OCI-LY3 (cell line): Measurements from ENCODE around the gene SRRM5.

Source experiments
- H2AFZ ChIP-seq: fragments of 200-600, 300-600 bp; shearing (Covaris generic); 2 replicates; pipeline ENCODE4 v1.6.0; 2014; ENCODE audit warnings: antibody characterized with exemption, low read depth, low read length
- H3K27ac ChIP-seq: fragments of 200-600, 300-600 bp; sonication (generic); 2 replicates; pipeline ENCODE4 v1.5.1; 2014; ENCODE audit warnings: mild to moderate bottlenecking, low read length, moderate library complexity, mixed read lengths
- H3K27me3 ChIP-seq: fragments of 200-600, 300-600 bp; sonication (generic); 2 replicates; pipeline ENCODE4 v1.6.1; 2014; ENCODE audit warnings: low read depth, low read length, mixed read lengths
- H3K36me3 ChIP-seq: fragments of 200-600, 300-600 bp; sonication (generic); replicated peaks from 2 replicates; pipeline ENCODE3; 2014; ENCODE audit warnings: low read depth, low read length, mixed read lengths
- H3K4me1 ChIP-seq: fragments of 300-600, 200-600 bp; sonication (generic); 2 replicates; pipeline ENCODE4 v1.6.1; 2014; ENCODE audit warnings: low read length, mixed read lengths
- H3K4me2 ChIP-seq: fragments of 200-600, 300-600 bp; sonication (generic); 2 replicates; pipeline ENCODE4 v1.6.1; 2014; ENCODE audit warnings: low read length, mixed read lengths
- H3K4me3 ChIP-seq: fragments of 300-600, 200-600 bp; sonication (generic); 2 replicates; pipeline ENCODE4 v1.5.1; 2014; ENCODE audit warnings: antibody characterized with exemption, mild to moderate bottlenecking, low read length, moderate library complexity
- H3K79me2 ChIP-seq: fragments of 300-600, 200-600 bp; shearing (Covaris generic); 2 replicates; pipeline ENCODE4 v1.6.1; 2014; ENCODE audit warnings: mild to moderate bottlenecking, low read length, mixed read lengths
- H3K9ac ChIP-seq: fragments of 300-600, 200-600 bp; shearing (Covaris generic); 2 replicates; pipeline ENCODE4 v1.6.0; 2014; ENCODE audit warnings: mild to moderate bottlenecking, low read length, moderate library complexity
- H3K9me3 ChIP-seq: fragments of 200-600, 300-600 bp; shearing (Covaris generic); 2 replicates; pipeline ENCODE4 v1.6.1; 2014; ENCODE audit warnings: low read length, mixed read lengths; ENCODE audit not compliant: insufficient read depth
- H4K20me1 ChIP-seq: fragments of 200-600, 300-600 bp; sonication (generic); 2 replicates; pipeline ENCODE4 v1.6.1; 2016; ENCODE audit warnings: low read length, mixed read lengths; ENCODE audit not compliant: insufficient read depth
- EZH2phosphoT487 ChIP-seq: fragments of 200-600 bp; shearing (Covaris generic); IDR thresholded peaks from 2 replicates; pipeline ENCODE4 v1.6.1; 2018; ENCODE audit warnings: antibody characterized with exemption, mixed run types, low read depth
- TF ChIP-seq, protein P1 (sequence below): fragments of 200-600, 300-600 bp; sonication (generic); IDR thresholded peaks from 2 replicates; pipeline ENCODE4 v1.5.1; 2014; ENCODE audit warnings: antibody characterized with exemption, low read length, low read depth

Gene SRRM5

DNA sequence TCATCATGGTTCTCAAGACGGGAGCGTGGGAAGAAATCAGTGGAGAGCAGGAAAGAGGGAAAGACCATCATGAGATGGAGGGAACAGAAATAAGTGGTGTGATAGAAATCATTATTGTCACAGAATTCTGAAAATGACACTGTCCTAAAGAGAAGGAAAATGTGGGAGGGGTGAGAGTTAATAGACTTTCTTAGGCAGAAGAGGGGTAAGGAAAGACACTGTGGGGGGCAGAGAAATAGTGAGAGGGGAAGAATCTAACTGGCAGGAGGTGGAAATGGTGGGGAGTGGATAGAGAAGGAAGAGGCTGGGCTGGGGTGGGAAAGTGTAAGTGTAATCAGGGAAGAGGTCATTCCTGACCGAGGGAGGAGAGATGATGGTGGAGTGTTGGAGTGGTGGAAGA, 33.1 kb upstream of the SRRM5 start:
- no peaks in the 10 kb centered on the region for H4K20me1 ChIP-seq
- H3K4me3 ChIP-seq = no peak overlapping the region
- H2AFZ ChIP-seq = no peak overlapping the region
- peaks cover 9% of the 10 kb centered on the region for H3K4me1 ChIP-seq
- H3K27me3 ChIP-seq = no peaks in the 10 kb centered on the region; the same call in 1 of the 2 replicates
- H3K9ac ChIP-seq = no peak overlapping the region
- TF ChIP-seq, protein P1, sequence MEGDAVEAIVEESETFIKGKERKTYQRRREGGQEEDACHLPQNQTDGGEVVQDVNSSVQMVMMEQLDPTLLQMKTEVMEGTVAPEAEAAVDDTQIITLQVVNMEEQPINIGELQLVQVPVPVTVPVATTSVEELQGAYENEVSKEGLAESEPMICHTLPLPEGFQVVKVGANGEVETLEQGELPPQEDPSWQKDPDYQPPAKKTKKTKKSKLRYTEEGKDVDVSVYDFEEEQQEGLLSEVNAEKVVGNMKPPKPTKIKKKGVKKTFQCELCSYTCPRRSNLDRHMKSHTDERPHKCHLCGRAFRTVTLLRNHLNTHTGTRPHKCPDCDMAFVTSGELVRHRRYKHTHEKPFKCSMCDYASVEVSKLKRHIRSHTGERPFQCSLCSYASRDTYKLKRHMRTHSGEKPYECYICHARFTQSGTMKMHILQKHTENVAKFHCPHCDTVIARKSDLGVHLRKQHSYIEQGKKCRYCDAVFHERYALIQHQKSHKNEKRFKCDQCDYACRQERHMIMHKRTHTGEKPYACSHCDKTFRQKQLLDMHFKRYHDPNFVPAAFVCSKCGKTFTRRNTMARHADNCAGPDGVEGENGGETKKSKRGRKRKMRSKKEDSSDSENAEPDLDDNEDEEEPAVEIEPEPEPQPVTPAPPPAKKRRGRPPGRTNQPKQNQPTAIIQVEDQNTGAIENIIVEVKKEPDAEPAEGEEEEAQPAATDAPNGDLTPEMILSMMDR = no peak
- TF ChIP-seq EZH2phosphoT487 = no peak
- no peaks in the 10 kb centered on the region for H3K9me3 ChIP-seq
- no peak overlapping the region for H3K27ac ChIP-seq
- peaks cover 10% of the 10 kb centered on the region for H3K79me2 ChIP-seq
- no peak overlapping the region for H3K4me2 ChIP-seq
- H3K36me3 ChIP-seq = no peaks in the 10 kb centered on the region

DNA sequence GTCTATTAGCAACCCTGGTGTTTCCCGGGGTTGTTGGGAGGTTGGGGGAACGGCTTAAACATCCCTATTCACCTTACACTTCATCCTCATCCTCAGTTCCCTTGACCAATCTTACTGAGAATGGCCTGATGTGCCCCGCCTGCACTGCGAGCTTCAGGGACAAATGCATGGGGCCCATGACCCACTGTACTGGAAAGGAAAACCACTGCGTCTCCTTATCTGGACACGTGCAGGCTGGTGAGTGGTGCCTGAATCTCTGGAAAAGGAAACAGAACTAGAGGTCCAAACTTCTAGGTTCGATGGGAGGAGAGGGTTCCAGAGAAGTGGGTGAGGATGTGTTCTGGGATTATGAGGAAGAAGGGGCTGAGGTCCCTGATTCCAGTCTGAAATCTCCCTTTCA, 30.4 kb upstream of the SRRM5 start:
- no peak overlapping the region for H2AFZ ChIP-seq
- peaks cover 11% of the 10 kb centered on the region for H3K36me3 ChIP-seq
- H3K4me2 ChIP-seq = no peak overlapping the region
- TF ChIP-seq, protein P1 = no peak
- TF ChIP-seq EZH2phosphoT487 = no peak
- H3K27ac ChIP-seq = no peak overlapping the region
- no peaks in the 10 kb centered on the region; the same call in 1 of the 2 replicates for H3K27me3 ChIP-seq
- no peak overlapping the region for H3K4me3 ChIP-seq
- H3K79me2 ChIP-seq = no peaks in the 10 kb centered on the region
- no peaks in the 10 kb centered on the region for H3K9me3 ChIP-seq
- H3K9ac ChIP-seq = no peak overlapping the region
- H4K20me1 ChIP-seq = no peaks in the 10 kb centered on the region
- H3K4me1 ChIP-seq = no peaks in the 10 kb centered on the region

DNA sequence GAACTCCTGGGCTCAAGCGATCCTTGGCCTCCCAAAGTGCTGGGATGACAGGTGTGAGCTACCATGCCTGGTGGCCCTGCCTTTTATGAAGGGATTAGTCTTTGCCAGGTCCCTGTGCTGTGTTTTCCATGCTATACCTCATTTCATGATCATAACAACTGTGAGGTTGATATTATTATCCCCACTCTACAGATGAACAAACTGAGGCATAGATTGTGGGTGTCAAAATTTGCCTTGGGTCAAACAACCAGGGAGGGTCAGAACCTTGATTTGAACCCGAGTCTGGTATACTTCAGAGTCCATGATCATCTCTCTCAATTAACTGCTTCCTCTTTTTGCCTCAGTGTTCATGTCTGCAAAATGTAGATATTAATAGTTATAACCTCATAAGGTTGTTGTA, 29.4 kb upstream of the SRRM5 start:
- no peak for TF ChIP-seq EZH2phosphoT487
- TF ChIP-seq, protein P1 = no peak
- Histone ChIP-seq H3K27me3 (no peaks in the 10 kb centered on the region; the same call in 1 of the 2 replicates), H3K9ac (no peak overlapping the region), H2AFZ (no peak overlapping the region), H3K4me1 (no peaks in the 10 kb centered on the region), H3K4me2 (no peak overlapping the region), H3K79me2 (no peaks in the 10 kb centered on the region), H4K20me1 (no peaks in the 10 kb centered on the region), H3K36me3 (peaks cover 14% of the 10 kb centered on the region), H3K27ac (no peak overlapping the region), H3K4me3 (no peak overlapping the region), H3K9me3 (no peaks in the 10 kb centered on the region)

DNA sequence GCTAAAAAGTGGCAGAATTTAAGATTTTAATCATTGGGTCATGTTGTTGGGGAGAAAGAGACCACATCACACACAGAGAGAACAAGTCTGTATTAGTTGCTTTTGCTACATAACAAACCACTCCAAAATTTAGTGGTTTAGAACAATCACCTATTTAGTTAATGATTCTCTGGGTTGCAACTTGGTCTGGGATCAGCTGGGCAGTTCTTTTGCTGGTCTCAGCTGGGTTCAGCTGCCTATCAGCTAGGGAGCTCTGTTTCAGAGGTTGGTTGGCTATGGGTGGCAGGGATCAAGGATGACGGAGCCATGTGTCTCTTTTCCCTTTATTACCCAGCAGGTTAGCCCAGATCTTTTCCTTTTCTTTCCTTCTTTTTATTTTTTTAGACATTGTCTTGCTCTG, 27.4 kb upstream of the SRRM5 start:
- no peaks in the 10 kb centered on the region for H3K9me3 ChIP-seq
- no peak overlapping the region for H3K4me3 ChIP-seq
- H3K79me2 ChIP-seq = no peaks in the 10 kb centered on the region
- H3K27me3 ChIP-seq = no peaks in the 10 kb centered on the region
- no peak overlapping the region for H3K27ac ChIP-seq
- no peak overlapping the region for H3K4me2 ChIP-seq
- H3K9ac ChIP-seq = no peak overlapping the region
- no peak overlapping the region for H2AFZ ChIP-seq
- H3K4me1 ChIP-seq = no peaks in the 10 kb centered on the region
- no peak for TF ChIP-seq EZH2phosphoT487
- TF ChIP-seq, protein P1 = no peak
- peaks cover 18% of the 10 kb centered on the region for H3K36me3 ChIP-seq
- no peaks in the 10 kb centered on the region for H4K20me1 ChIP-seq
